HG02840 (cell line): ENCODE measurements around the gene ZBED1.
"Not testable (repeated sequence)": the region's sequence is repeated elsewhere in the genome, so short reads cannot be mapped to it uniquely, and the experiment has no call there.

ENCODE experiments used
- ATAC-seq: cut with Tn5 transposase; IDR thresholded peaks from one replicate; pipeline ENCODE4 v1.9.1; 2021; ENCODE audit warnings: mild to moderate bottlenecking, moderate library complexity, moderate number of reproducible peaks; ENCODE audit not compliant: unreplicated experiment, low FRiP score

The ZBED1 gene

GRCh38 chrX:2520539-2520938 lies 19.8 kb upstream of the ZBED1 start:
- ATAC-seq, result no peak

- ATAC-seq, result not testable (repeated sequence)
These were observed 18.9 kb upstream of the ZBED1 start for GRCh38 chrX:2519638-2520037.

GRCh38 chrX:2517055-2517454 lies 16.3 kb upstream of the ZBED1 start:
- no peak for ATAC-seq

- peak; percentile 46 for ATAC-seq
These were observed 15.8 kb upstream of the ZBED1 start for GRCh38 chrX:2516623-2517022.

- ATAC-seq, result no peak
These were observed 13.4 kb upstream of the ZBED1 start for GRCh38 chrX:2514131-2514530.

GRCh38 chrX:2513121-2513664 lies 12.4 kb upstream of the ZBED1 start:
- no peak for ATAC-seq

- no peak for ATAC-seq
These were observed 11.7 kb upstream of the ZBED1 start for GRCh38 chrX:2512501-2512900.

GRCh38 chrX:2511326-2511725 lies 10.6 kb upstream of the ZBED1 start:
- ATAC-seq, result no peak

- ATAC-seq, result no peak
These were observed 8.0 kb upstream of the ZBED1 start for GRCh38 chrX:2508648-2509335.

- no peak for ATAC-seq
These were observed 7.3 kb upstream of the ZBED1 start for GRCh38 chrX:2507904-2508627.

GRCh38 chrX:2507196-2507595 lies 6.4 kb upstream of the ZBED1 start:
- ATAC-seq, result no peak

GRCh38 chrX:2505341-2505740 lies 4.6 kb upstream of the ZBED1 start:
- ATAC-seq, result not testable (repeated sequence)

- ATAC-seq, result no peak
These were observed 4.0 kb upstream of the ZBED1 start for GRCh38 chrX:2504706-2505332.

GRCh38 chrX:2503591-2504500 lies 3.1 kb upstream of the ZBED1 start:
- no peak for ATAC-seq

- no peak for ATAC-seq
These were observed 2.1 kb upstream of the ZBED1 start for GRCh38 chrX:2502668-2503519.

- no peak for ATAC-seq
These were observed 1.4 kb upstream of the ZBED1 start for GRCh38 chrX:2502120-2502667.

GRCh38 chrX:2501559-2502102 lies 855 bp upstream of the ZBED1 start:
- no peak for ATAC-seq

- ATAC-seq, result no peak
These were observed 529 bp downstream of the ZBED1 start for GRCh38 chrX:2500091-2500802.
